ENCODE data around the gene TP53.
"Not testable (repeated sequence)": the region's sequence is repeated elsewhere in the genome, so short reads cannot be mapped to it uniquely, and the experiment has no call there.

Gene TP53

GRCh38 chr17:7673239-7673638 is 14.1 kb downstream of the TP53 start:
- DNase-seq, result no peak

GRCh38 chr17:7668482-7668881 is 18.8 kb downstream of the TP53 start:
- no peak for DNase-seq

GRCh38 chr17:7667656-7668406 is 19.5 kb downstream of the TP53 start:
- no peak for DNase-seq

- DNase-seq, result no peak
These were observed 30.2 kb downstream of the TP53 start for GRCh38 chr17:7656958-7657609.

- DNase-seq, result no peak
These were observed 31.8 kb downstream of the TP53 start for GRCh38 chr17:7655541-7655840.

GRCh38 chr17:7654832-7655540 is 32.3 kb downstream of the TP53 start:
- no peak for DNase-seq

- no peak for DNase-seq
These were observed 34.6 kb downstream of the TP53 start for GRCh38 chr17:7652388-7653356.

GRCh38 chr17:7651665-7652387 is 35.5 kb downstream of the TP53 start:
- no peak for DNase-seq

- no peak for DNase-seq
These were observed 36.1 kb downstream of the TP53 start for GRCh38 chr17:7651097-7651664.

- DNase-seq, result peak; percentile 70
These were observed 36.7 kb downstream of the TP53 start, which contains the start of gene ATP1B2 for GRCh38 chr17:7650509-7651096. Gene ATP1B2 (plus strand): TSS chr17:7650926. CDS start chr17:7651519, 593 bp downstream.

GRCh38 chr17:7647018-7647417 is 40.3 kb downstream of the TP53 start:
- no peak for DNase-seq

GRCh38 chr17:7646457-7646856 is 40.8 kb downstream of the TP53 start:
- DNase-seq, result no peak

- DNase-seq, result no peak
These were observed 42.5 kb downstream of the TP53 start for GRCh38 chr17:7644775-7645174.

- not testable (repeated sequence) for DNase-seq
These were observed 45.7 kb downstream of the TP53 start for GRCh38 chr17:7641635-7642034.

- DNase-seq, result no peak
These were observed 46.5 kb downstream of the TP53 start for GRCh38 chr17:7640783-7641182.

- DNase-seq, result no peak
These were observed 51.1 kb downstream of the TP53 start for GRCh38 chr17:7636163-7636562.

GRCh38 chr17:7634384-7634783 is 52.9 kb downstream of the TP53 start:
- no peak for DNase-seq

- no peak for DNase-seq
These were observed 54.2 kb downstream of the TP53 start for GRCh38 chr17:7633093-7633492.

GRCh38 chr17:7632492-7632894 is 54.8 kb downstream of the TP53 start:
- no peak for DNase-seq

GRCh38 chr17:7631398-7632380 is 55.6 kb downstream of the TP53 start:
- DNase-seq, result no peak
